ENCODE data around the gene PPFIA4. TPM values are rescaled to one million over a fixed set of nuclear protein-coding genes. Genes with fewer than 3 reads are reported as not detected.

PPFIA4 gene
- polyA plus RNA-seq, 1 of the 3 experiments (the other 2 are of a cell fraction) = 4.4 TPM

DNA sequence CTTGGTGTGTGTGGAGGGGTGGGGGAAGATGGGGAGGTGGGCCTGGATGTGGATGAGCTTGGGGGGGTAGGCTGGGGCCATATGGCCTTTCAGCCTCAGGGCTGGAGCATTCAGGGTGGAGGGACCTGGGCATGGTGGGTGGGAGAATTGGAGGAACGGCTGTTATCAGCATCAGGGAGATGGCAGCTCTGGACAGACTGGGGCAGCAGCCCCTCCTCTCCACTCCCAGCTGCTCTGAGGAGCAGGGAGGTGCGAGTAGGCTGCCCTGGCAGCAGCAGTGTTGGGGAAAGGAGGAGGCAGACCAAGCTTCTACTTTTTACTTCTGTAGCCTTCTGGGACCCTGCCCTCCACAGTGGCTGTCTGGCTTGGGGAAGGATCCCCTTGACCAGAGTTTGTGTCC is 10.2 kb downstream of the PPFIA4 start:
- TF ChIP-seq GATA2 (CRISPR knock-in tag; IDR thresholded peaks at IDR 0.05) (peak; percentile 67), RCOR1 (IDR thresholded peaks at IDR 0.05; ENCODE audit: low read length) (0 out of 2 replicates have a peak, but pooled peaks have one; percentile 7), EP300 (IDR thresholded peaks at IDR 0.05; ENCODE audit: borderline replicate concordance in 1 of 2, low read depth in 1 of 2, low read length in 1 of 2) (peak in 1 of 2 experiments; percentile 46; a peak in 1 of 4 replicates)
- TF ChIP-seq, protein P1, sequence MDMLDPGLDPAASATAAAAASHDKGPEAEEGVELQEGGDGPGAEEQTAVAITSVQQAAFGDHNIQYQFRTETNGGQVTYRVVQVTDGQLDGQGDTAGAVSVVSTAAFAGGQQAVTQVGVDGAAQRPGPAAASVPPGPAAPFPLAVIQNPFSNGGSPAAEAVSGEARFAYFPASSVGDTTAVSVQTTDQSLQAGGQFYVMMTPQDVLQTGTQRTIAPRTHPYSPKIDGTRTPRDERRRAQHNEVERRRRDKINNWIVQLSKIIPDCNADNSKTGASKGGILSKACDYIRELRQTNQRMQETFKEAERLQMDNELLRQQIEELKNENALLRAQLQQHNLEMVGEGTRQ (IDR thresholded peaks at IDR 0.05; ENCODE audit: borderline replicate concordance, low read depth, low read length) = no peak
- 38% methylated on average over 1 of the region's 2 CpGs for WGBS (ENCODE audit: low lambda C conversion rate)
- no peaks in the 10 kb centered on the region for H3K36me3 ChIP-seq (replicated peaks in 1 of 2; ENCODE audit: control insufficient read depth in 1 of 2, insufficient read depth in 2 of 2, low read length in 1 of 2)
- H3K27ac ChIP-seq (ENCODE audit: low read depth in 2 of 2, low read length in 1 of 2) = no peak overlapping the region; a peak in 1 of 4 replicates
- no peaks in the 10 kb centered on the region for H3K79me2 ChIP-seq (ENCODE audit: insufficient read depth)
- H3K9ac ChIP-seq = no peak overlapping the region
- no peaks in the 10 kb centered on the region for H3K27me3 ChIP-seq (ENCODE audit: insufficient read depth)
- no peak overlapping the region for H2AFZ ChIP-seq (ENCODE audit: low read depth)
- H3K4me2 ChIP-seq = no peak overlapping the region
- H3F3A ChIP-seq (replicated peaks; ENCODE audit: insufficient read depth) = no peaks in the 10 kb centered on the region
- peak; percentile 80 for DNase-seq
- no peak overlapping the region for H3K4me3 ChIP-seq (ENCODE audit: low read depth in 2 of 2, low read length in 1 of 2)
- H4K20me1 ChIP-seq (ENCODE audit: insufficient read depth) = 0 out of 2 replicates have a peak, but pooled peaks cover 3% of the 10 kb centered on the region
- H3K9me2 ChIP-seq = no peaks in the 10 kb centered on the region
- CTCF ChIA-PET = interaction anchor here (0.9 to 16.3 kb wide), 13 partner anchors 9 to 452 kb away, joined by 3 to 454 read pairs (median 5); partner anchors contain the start of genes ADORA1 and PPFIA4
- H3K4me1 ChIP-seq (ENCODE audit: control insufficient read depth in 1 of 2, insufficient read depth in 2 of 2, low read depth in 1 of 2, low read length in 1 of 2) = peaks cover 20 to 42% of the 10 kb centered on the region in 2 experiments; a peak in 3 of 4 replicates
- POLR2A ChIA-PET = interaction anchor here (0.9 to 1.6 kb wide), 2 partner anchors 9 to 180 kb away, joined by 3 to 7 read pairs; no protein-coding TSS in a partner anchor
- H3K9me3 ChIP-seq = no peaks in the 10 kb centered on the region

DNA sequence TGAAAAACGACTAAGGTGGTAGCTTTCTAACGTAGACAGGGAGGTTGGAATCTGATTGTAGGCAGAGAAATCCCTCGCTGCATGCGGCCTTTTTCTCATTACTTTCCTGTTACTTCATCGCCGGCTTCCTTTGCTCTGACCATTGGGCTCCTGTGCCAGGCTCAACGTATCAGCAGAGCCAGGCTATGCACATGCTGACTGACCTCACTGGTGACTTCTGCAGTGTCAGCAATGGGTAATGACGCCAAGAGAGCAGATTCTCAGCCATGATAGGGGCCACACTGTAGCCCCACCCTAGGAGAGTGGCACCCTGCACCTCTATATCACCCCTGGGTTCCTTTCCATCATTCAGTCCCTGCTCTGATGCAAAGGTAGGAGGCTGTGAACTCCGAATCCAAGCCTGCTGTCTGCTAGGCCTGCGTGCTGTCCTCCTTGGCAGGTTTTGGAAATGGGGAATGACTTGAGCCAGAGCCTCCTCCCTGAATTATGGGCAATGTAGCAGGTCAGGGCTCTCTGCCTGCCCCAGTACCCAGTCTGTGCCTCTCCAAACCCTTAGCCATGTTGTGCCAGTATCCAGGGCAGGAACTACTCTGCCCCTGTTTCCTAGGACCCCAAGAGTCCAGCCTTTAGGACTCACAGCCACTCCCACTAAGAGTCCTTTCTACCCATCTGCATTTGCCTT is 11.4 kb downstream of the PPFIA4 start:
- POLR2A ChIA-PET = no interaction called here
- H3K9me3 ChIP-seq = no peaks in the 10 kb centered on the region
- H3F3A ChIP-seq (replicated peaks; ENCODE audit: insufficient read depth) = no peaks in the 10 kb centered on the region
- H3K27me3 ChIP-seq (ENCODE audit: insufficient read depth) = no peaks in the 10 kb centered on the region
- H4K20me1 ChIP-seq (ENCODE audit: insufficient read depth) = 0 out of 2 replicates have a peak, but pooled peaks cover 3% of the 10 kb centered on the region
- 81% methylated on average over 10 of the region's 10 CpGs for WGBS (ENCODE audit: low lambda C conversion rate)
- H3K9me2 ChIP-seq = no peaks in the 10 kb centered on the region
- CTCF ChIA-PET = interaction anchor here (1.2 to 16.3 kb wide), 10 partner anchors 8 to 231 kb away, joined by 3 to 454 read pairs (median 6); partner anchors contain the start of gene ADORA1
- H2AFZ ChIP-seq (ENCODE audit: low read depth) = no peak overlapping the region
- H3K27ac ChIP-seq (ENCODE audit: low read depth in 2 of 2, low read length in 1 of 2) = no peak overlapping the region
- H3K4me3 ChIP-seq (ENCODE audit: low read depth in 2 of 2, low read length in 1 of 2) = no peak overlapping the region
- H3K9ac ChIP-seq = no peak overlapping the region
- H3K4me2 ChIP-seq = peak overlapping the region; percentile 67
- H3K4me1 ChIP-seq (ENCODE audit: control insufficient read depth in 1 of 2, insufficient read depth in 2 of 2, low read depth in 1 of 2, low read length in 1 of 2) = peaks cover 20 to 42% of the 10 kb centered on the region in 2 experiments; a peak in 3 of 4 replicates
- no peaks in the 10 kb centered on the region for H3K36me3 ChIP-seq (replicated peaks in 1 of 2; ENCODE audit: control insufficient read depth in 1 of 2, insufficient read depth in 2 of 2, low read length in 1 of 2)
- no peaks in the 10 kb centered on the region for H3K79me2 ChIP-seq (ENCODE audit: insufficient read depth)
- DNase-seq = no peak
- TF ChIP-seq RAD21 (IDR thresholded peaks at IDR 0.05; ENCODE audit: low read length) (no peak), FOXM1 (IDR thresholded peaks at IDR 0.05; ENCODE audit: low read depth) (no peak), TCF12 (IDR thresholded peaks at IDR 0.05) (no peak), MEF2A (IDR thresholded peaks at IDR 0.05; ENCODE audit: borderline replicate concordance, low read depth) (no peak), RFX5 (IDR thresholded peaks at IDR 0.05; ENCODE audit: low read length) (no peak), YY1 (IDR thresholded peaks at IDR 0.05; ENCODE audit: low read depth) (no peak), MXI1 (IDR thresholded peaks at IDR 0.05; ENCODE audit: low read depth, low read length) (no peak), RXRA (IDR thresholded peaks at IDR 0.05; ENCODE audit: borderline replicate concordance, low read depth) (no peak), JUND (IDR thresholded peaks at IDR 0.05) (no peak), EZH2phosphoT487 (IDR thresholded peaks at IDR 0.05; ENCODE audit: borderline replicate concordance, low read depth) (no peak), TAF1 (IDR thresholded peaks at IDR 0.05; ENCODE audit: borderline replicate concordance, low read depth, low read length) (no peak), EP300 (IDR thresholded peaks at IDR 0.05; ENCODE audit: borderline replicate concordance in 1 of 2, low read depth in 1 of 2, low read length in 1 of 2) (no peak)
- TF ChIP-seq, protein P2, sequence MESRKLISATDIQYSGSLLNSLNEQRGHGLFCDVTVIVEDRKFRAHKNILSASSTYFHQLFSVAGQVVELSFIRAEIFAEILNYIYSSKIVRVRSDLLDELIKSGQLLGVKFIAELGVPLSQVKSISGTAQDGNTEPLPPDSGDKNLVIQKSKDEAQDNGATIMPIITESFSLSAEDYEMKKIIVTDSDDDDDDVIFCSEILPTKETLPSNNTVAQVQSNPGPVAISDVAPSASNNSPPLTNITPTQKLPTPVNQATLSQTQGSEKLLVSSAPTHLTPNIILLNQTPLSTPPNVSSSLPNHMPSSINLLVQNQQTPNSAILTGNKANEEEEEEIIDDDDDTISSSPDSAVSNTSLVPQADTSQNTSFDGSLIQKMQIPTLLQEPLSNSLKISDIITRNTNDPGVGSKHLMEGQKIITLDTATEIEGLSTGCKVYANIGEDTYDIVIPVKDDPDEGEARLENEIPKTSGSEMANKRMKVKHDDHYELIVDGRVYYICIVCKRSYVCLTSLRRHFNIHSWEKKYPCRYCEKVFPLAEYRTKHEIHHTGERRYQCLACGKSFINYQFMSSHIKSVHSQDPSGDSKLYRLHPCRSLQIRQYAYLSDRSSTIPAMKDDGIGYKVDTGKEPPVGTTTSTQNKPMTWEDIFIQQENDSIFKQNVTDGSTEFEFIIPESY (IDR thresholded peaks at IDR 0.05; ENCODE audit: borderline replicate concordance, low read depth) = no peak
- TF ChIP-seq, protein P3, sequence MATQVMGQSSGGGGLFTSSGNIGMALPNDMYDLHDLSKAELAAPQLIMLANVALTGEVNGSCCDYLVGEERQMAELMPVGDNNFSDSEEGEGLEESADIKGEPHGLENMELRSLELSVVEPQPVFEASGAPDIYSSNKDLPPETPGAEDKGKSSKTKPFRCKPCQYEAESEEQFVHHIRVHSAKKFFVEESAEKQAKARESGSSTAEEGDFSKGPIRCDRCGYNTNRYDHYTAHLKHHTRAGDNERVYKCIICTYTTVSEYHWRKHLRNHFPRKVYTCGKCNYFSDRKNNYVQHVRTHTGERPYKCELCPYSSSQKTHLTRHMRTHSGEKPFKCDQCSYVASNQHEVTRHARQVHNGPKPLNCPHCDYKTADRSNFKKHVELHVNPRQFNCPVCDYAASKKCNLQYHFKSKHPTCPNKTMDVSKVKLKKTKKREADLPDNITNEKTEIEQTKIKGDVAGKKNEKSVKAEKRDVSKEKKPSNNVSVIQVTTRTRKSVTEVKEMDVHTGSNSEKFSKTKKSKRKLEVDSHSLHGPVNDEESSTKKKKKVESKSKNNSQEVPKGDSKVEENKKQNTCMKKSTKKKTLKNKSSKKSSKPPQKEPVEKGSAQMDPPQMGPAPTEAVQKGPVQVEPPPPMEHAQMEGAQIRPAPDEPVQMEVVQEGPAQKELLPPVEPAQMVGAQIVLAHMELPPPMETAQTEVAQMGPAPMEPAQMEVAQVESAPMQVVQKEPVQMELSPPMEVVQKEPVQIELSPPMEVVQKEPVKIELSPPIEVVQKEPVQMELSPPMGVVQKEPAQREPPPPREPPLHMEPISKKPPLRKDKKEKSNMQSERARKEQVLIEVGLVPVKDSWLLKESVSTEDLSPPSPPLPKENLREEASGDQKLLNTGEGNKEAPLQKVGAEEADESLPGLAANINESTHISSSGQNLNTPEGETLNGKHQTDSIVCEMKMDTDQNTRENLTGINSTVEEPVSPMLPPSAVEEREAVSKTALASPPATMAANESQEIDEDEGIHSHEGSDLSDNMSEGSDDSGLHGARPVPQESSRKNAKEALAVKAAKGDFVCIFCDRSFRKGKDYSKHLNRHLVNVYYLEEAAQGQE (IDR thresholded peaks at IDR 0.05; ENCODE audit: low read depth, low read length) = no peak
- TF ChIP-seq, protein P4, sequence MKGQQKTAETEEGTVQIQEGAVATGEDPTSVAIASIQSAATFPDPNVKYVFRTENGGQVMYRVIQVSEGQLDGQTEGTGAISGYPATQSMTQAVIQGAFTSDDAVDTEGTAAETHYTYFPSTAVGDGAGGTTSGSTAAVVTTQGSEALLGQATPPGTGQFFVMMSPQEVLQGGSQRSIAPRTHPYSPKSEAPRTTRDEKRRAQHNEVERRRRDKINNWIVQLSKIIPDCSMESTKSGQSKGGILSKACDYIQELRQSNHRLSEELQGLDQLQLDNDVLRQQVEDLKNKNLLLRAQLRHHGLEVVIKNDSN (IDR thresholded peaks at IDR 0.05; ENCODE audit: borderline replicate concordance, low read depth) = no peak
